Neural cell (in vitro differentiated cells): Measurements from ENCODE around the gene CLSTN2. TPM values are rescaled to one million over a fixed set of nuclear protein-coding genes. Genes with fewer than 3 reads are reported as not detected.

Experiments
- H2AFZ ChIP-seq: fragments of 200-600, 300-800 bp; sonication (generic), shearing (Covaris generic); 2 replicates; pipeline ENCODE4 v1.6.0; 2014; ENCODE audit warnings: low read depth, mild to moderate bottlenecking, antibody characterized with exemption, low read length, moderate library complexity
- H3F3A ChIP-seq: fragments of 200-600 bp; shearing (Covaris generic); 2 replicates; pipeline ENCODE4 v1.6.1; 2016; ENCODE audit warnings: mild to moderate bottlenecking, moderate library complexity, mixed read lengths, antibody characterized with exemption, low read length; ENCODE audit not compliant: insufficient read depth, poor library complexity, severe bottlenecking
- H3K27ac ChIP-seq: fragments of 200-600, 300-800 bp; sonication (generic), shearing (Covaris generic); 2 replicates; pipeline ENCODE4 v1.5.1; 2014; ENCODE audit warnings: mild to moderate bottlenecking, low read length, moderate library complexity
- H3K27me3 ChIP-seq: fragments of 300-800, 200-600 bp; sonication (generic), shearing (Covaris generic); 2 replicates; pipeline ENCODE4 v1.6.0; 2014; ENCODE audit warnings: mild to moderate bottlenecking, low read depth, low read length, moderate library complexity; ENCODE audit not compliant: insufficient read depth
- H3K36me3 ChIP-seq: fragments of 300-800, 200-600 bp; sonication (generic), shearing (Covaris generic); 2 replicates; pipeline ENCODE4 v1.5.1; 2014; ENCODE audit warnings: mild to moderate bottlenecking, antibody characterized with exemption, low read length, moderate library complexity; ENCODE audit not compliant: insufficient read depth
- H3K4me2 ChIP-seq: fragments of 300-800, 200-600 bp; sonication (generic), shearing (Covaris generic); 2 replicates; pipeline ENCODE4 v1.6.0; 2014; ENCODE audit warnings: mild to moderate bottlenecking, low read length
- H3K4me3 ChIP-seq: fragments of 300-800, 200-600 bp; sonication (generic), shearing (Covaris generic); 2 replicates; pipeline ENCODE4 v1.5.1; 2014; ENCODE audit warnings: mild to moderate bottlenecking, low read length, moderate library complexity
- H3K79me2 ChIP-seq: fragments of 200-600 bp; shearing (Covaris generic); replicated peaks from 2 replicates; pipeline ENCODE4 v1.6.0; 2014; ENCODE audit warnings: mild to moderate bottlenecking, low read length, moderate library complexity; ENCODE audit not compliant: insufficient read depth
- H3K9ac ChIP-seq: fragments of 300-800, 200-600 bp; sonication (generic), shearing (Covaris generic); 2 replicates; pipeline ENCODE4 v1.6.1; 2016; ENCODE audit warnings: mild to moderate bottlenecking, low read length, mixed read lengths
- H3K9me2 ChIP-seq: fragments of 200-600 bp; shearing (Covaris generic); 2 replicates; pipeline ENCODE4 v1.6.1; 2016; ENCODE audit warnings: mild to moderate bottlenecking, low read length, mixed read lengths; ENCODE audit not compliant: insufficient read depth
- H3K9me3 ChIP-seq: fragments of 200-600, 300-800 bp; sonication (generic), shearing (Covaris generic); 2 replicates; pipeline ENCODE4 v1.6.1; 2016; ENCODE audit warnings: mild to moderate bottlenecking, mixed run types, low read length, moderate library complexity, mixed read lengths
- H4K20me1 ChIP-seq: fragments of 200-600 bp; shearing (Covaris generic); 2 replicates; pipeline ENCODE4 v1.6.1; 2016; ENCODE audit warnings: mild to moderate bottlenecking, mixed run types; ENCODE audit not compliant: insufficient read depth
- CTCF ChIP-seq: fragments of 450-650 bp; IDR thresholded peaks from 2 replicates; pipeline ENCODE4 v1.5.1; 2014; ENCODE audit warnings: antibody characterized with exemption, mild to moderate bottlenecking, moderate library complexity; ENCODE audit not compliant: poor library complexity, severe bottlenecking
- EP300 ChIP-seq: fragments of 450-650 bp; conservative IDR thresholded peaks from 2 replicates; pipeline ENCODE4 v1.6.1; 2014; ENCODE audit warnings: antibody characterized with exemption, mild to moderate bottlenecking, moderate library complexity; ENCODE audit not compliant: poor library complexity, severe bottlenecking
- EZH2 ChIP-seq: fragments of 200-600, 300-800 bp; shearing (Covaris generic), sonication (generic); IDR thresholded peaks from 2 replicates; pipeline ENCODE4 v1.6.1; 2014; ENCODE audit warnings: antibody characterized with exemption, low read length, borderline replicate concordance, mild to moderate bottlenecking; ENCODE audit not compliant: insufficient read depth, poor library complexity, severe bottlenecking
- MXI1 ChIP-seq: fragments of 450-650 bp; conservative IDR thresholded peaks from 2 replicates; pipeline ENCODE4 v1.6.1; 2014; ENCODE audit warnings: antibody characterized with exemption, mild to moderate bottlenecking; ENCODE audit not compliant: poor library complexity, severe bottlenecking
- POLR2AphosphoS5 ChIP-seq: IDR thresholded peaks from 2 replicates; pipeline ENCODE4 v1.6.1; 2012
- RAD21 ChIP-seq: fragments of 450-650 bp; conservative IDR thresholded peaks from 2 replicates; pipeline ENCODE4 v1.6.1; 2014; ENCODE audit warnings: antibody characterized with exemption, mild to moderate bottlenecking, moderate library complexity
- REST ChIP-seq: IDR thresholded peaks from 2 replicates; pipeline ENCODE4 v1.6.1; 2012; ENCODE audit warnings: borderline replicate concordance
- SMC3 ChIP-seq: fragments of 450-650 bp; conservative IDR thresholded peaks from 2 replicates; pipeline ENCODE4 v1.6.1; 2014; ENCODE audit warnings: antibody characterized with exemption, mild to moderate bottlenecking, moderate library complexity; ENCODE audit not compliant: poor library complexity
- TAF1 ChIP-seq: IDR thresholded peaks from 2 replicates; pipeline ENCODE4 v1.6.1; 2012; ENCODE audit warnings: low read depth
- polyA plus RNA-seq: library from polyadenylated mRNA; depleted of rRNA; stranded (reverse); fragments of >200 nt; gene quantifications from 2 replicates; pipeline ENCODE4 v1.2.3, GENCODE V29; 2014

Gene CLSTN2
- polyA plus RNA-seq, 1 donor from 2014 or later, result 10.7 TPM

- TF ChIP-seq TAF1 (no peak), EP300 (no peak)
Measured at GRCh38 chr3:140420621-140421357, 485.8 kb downstream of the CLSTN2 start (continued).

DNA sequence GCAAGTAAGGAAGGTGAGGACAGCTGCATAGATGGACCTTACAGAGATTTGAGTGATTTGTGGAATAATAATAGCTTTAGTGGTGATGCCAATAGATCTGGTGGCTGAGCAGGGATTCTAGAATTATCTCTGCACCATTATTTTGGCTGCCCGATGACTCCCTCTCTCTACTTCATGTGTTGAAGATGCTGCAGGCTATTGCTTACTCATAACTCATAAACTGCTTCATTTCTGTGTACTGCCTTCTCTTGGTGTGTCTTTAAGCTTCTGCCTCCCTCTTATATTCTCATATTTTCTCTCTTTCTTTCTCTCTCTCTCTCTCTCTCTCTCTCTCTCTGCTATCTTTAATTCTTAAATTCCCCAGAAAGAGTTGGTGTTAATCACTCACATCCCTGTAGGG is 486.9 kb downstream of the CLSTN2 start:
- Histone ChIP-seq H3F3A (no peaks in the 10 kb centered on the region), H3K36me3 (no peaks in the 10 kb centered on the region), H4K20me1 (no peaks in the 10 kb centered on the region), H3K4me2 (no peak overlapping the region), H3K9me2 (no peaks in the 10 kb centered on the region), H2AFZ (no peak overlapping the region), H3K79me2 (no peaks in the 10 kb centered on the region), H3K9me3 (no peaks in the 10 kb centered on the region), H3K27ac (no peak overlapping the region), H3K27me3 (no peaks in the 10 kb centered on the region), H3K4me3 (no peak overlapping the region), H3K9ac (no peak overlapping the region)
- TF ChIP-seq MXI1 (no peak), EZH2 (no peak), RAD21 (no peak), REST (no peak), CTCF (no peak), POLR2AphosphoS5 (no peak), EP300 (no peak), TAF1 (no peak), SMC3 (no peak)

GRCh38 chr3:140423146-140423545 is 488.2 kb downstream of the CLSTN2 start:
- H3F3A ChIP-seq, result no peaks in the 10 kb centered on the region
- H3K79me2 ChIP-seq, result no peaks in the 10 kb centered on the region
- no peak overlapping the region for H3K4me3 ChIP-seq
- no peaks in the 10 kb centered on the region for H3K9me3 ChIP-seq
- no peak overlapping the region for H3K9ac ChIP-seq
- TF ChIP-seq REST (no peak), POLR2AphosphoS5 (no peak), EZH2 (no peak), RAD21 (no peak), TAF1 (no peak), CTCF (no peak), SMC3 (no peak), MXI1 (no peak), EP300 (no peak)
- no peak overlapping the region for H3K4me2 ChIP-seq
- H2AFZ ChIP-seq, result no peak overlapping the region
- H3K27ac ChIP-seq, result no peak overlapping the region
- H3K36me3 ChIP-seq, result no peaks in the 10 kb centered on the region
- no peaks in the 10 kb centered on the region for H3K9me2 ChIP-seq
- no peaks in the 10 kb centered on the region for H3K27me3 ChIP-seq
- no peaks in the 10 kb centered on the region for H4K20me1 ChIP-seq
